GM21529 (cell line): ENCODE results near the gene ZFYVE1.
"Not testable (repeated sequence)": the region's sequence is repeated elsewhere in the genome, so short reads cannot be mapped to it uniquely, and the experiment has no call there.

ENCODE experiments used
- ATAC-seq: cut with Tn5 transposase; IDR thresholded peaks from one replicate; pipeline ENCODE4 v1.9.1; 2021; ENCODE audit not compliant: unreplicated experiment

ZFYVE1 gene, protein sequence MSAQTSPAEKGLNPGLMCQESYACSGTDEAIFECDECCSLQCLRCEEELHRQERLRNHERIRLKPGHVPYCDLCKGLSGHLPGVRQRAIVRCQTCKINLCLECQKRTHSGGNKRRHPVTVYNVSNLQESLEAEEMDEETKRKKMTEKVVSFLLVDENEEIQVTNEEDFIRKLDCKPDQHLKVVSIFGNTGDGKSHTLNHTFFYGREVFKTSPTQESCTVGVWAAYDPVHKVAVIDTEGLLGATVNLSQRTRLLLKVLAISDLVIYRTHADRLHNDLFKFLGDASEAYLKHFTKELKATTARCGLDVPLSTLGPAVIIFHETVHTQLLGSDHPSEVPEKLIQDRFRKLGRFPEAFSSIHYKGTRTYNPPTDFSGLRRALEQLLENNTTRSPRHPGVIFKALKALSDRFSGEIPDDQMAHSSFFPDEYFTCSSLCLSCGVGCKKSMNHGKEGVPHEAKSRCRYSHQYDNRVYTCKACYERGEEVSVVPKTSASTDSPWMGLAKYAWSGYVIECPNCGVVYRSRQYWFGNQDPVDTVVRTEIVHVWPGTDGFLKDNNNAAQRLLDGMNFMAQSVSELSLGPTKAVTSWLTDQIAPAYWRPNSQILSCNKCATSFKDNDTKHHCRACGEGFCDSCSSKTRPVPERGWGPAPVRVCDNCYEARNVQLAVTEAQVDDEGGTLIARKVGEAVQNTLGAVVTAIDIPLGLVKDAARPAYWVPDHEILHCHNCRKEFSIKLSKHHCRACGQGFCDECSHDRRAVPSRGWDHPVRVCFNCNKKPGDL

DNA sequence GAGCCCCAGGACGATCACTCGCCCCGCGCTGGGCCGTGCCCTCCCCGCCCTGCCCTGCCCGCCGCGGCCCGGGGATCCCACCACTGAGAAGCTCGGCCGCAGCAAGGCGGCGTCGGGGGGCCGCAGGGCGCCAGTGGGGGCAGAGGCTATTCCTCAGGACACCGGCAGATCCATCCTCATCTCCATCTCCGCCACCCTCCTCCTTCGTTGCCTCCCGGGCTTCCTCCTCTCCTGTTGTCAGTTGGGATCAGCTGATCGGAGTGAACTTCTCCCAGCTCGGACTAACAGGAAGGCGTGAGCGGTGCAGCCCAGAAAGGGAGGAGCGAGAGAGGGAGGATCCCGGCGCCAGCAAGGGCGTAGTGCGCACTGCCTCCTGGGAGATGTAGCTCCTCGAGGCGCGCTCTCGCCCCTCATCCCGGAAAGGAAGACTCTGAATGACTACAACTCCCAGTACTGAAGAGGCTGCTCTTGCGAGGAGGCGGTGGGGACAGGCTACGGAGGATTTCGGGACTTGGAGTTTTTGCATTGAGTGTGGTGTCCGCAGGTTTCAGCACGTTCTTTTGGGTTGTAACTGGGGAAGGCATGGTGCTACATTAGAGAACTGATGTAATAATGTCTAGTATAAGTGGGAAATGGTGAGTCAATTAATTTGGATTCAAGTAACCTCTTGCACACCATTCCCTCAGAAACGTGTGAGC lies at the start of gene ZFYVE1:
ZFYVE1 (minus strand) TSS at position 262 of the 698 bp plus-strand sequence. CDS start 2,598 bp downstream, outside the sequence.
- ATAC-seq, result peak; percentile 97

DNA sequence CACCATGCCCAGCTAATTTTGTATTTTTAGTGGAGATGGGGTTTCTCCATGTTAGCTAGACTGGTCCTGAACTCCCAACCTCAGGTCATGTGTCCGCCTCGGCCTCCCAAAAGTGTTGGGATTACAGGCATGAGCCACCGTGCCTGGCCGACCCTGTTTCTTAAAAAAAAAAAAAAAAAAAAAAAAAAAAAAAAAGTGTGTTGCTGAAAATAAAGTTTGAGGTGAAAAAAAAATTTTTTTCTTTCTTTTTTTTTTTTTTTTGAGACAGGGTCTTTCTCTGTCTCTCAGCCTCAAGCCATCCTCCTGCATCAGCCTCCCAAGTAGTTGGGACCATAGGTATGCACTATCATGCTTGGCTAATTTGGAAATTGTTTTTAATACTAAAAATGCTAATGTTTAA lies 42.7 kb upstream of the ZFYVE1 start:
- ATAC-seq, result no peak

DNA sequence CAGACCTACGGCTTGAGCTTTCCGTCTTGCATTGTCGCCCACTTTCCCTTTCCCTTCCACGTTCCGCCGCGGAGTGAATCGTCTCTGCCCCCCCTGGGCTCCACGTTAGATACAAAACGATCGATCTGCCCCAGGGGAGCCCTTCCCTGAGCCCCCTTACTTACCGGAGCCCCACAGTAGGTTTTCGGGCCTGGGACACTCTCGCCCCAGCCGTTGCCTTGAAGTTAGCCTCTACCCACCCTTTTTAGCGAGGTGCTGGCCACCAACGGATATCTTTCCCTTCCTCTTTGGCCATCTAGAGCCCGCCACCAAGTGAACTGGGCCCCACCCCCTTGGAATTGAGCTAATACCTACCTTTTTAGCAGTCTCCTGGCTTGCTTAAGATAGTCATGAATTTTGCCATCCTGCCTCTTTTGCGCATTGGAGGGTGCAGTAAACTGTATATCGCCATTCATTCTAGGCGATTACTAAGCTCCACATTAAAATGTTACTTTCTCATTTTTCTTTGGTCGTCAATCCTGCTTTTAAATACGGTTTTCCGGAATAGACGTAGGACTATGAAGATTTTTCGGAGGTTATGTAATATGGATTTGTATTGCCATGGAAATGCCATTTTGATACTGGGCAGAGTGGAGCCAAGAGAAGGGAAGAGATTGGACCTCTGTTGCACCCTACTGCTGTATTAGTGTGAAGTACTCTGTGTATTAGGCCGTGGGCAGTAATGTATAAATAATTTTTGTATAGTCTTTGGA lies 32.2 kb upstream of the ZFYVE1 start:
- no peak for ATAC-seq

DNA sequence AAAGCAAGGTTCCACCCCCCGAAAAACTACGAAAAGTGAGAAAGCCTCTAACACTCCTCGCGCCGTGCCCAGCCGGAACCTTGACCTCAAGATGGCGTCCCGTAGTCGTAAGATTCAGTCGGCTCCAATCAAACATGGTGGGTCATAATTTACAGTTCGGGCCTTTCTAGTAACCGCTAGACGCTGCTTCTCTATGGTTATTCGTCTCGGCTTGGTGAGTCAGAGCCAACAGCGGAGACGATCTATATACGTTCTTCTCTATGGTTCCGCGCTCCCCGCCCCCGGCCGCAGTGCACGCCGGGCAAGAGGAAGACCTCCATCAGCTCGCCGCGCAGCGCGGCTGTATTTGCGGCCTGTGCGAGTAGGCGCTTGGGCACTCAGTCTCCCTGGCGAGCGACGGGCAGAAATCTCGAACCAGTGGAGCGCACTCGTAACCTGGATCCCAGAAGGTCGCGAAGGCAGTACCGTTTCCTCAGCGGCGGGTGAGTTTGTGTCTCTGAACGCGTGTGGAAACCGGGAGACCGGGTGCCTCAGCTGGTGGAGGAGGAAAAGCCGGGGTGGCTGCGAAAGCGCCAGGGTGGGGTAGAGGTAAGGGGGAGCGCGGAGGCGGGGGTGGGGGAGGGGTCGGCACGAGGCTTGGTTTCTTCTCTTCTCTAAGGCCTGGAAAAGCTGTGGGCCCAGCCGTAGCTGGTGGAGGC lies 31.5 kb upstream of the ZFYVE1 start, which contains the start of gene RBM25:
RBM25 (plus strand) TSS at position 311 of the 698 bp plus-strand sequence. CDS start 13,108 bp downstream, outside the sequence.
- ATAC-seq, result peak; percentile 88

DNA sequence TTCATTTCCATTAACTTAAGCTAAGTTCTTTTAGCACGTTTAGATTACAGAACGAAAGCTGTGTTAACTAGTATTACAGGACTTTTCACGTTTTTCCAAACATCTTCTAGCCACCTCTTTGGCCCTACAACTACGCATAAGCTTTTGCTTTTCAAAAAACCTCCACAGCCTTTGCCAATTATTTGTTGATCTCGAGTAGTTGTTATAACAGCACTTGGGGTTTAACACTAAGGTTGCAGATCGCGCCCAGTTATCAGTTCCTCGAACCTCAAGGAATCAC lies 31.0 kb upstream of the ZFYVE1 start:
- no peak for ATAC-seq

DNA sequence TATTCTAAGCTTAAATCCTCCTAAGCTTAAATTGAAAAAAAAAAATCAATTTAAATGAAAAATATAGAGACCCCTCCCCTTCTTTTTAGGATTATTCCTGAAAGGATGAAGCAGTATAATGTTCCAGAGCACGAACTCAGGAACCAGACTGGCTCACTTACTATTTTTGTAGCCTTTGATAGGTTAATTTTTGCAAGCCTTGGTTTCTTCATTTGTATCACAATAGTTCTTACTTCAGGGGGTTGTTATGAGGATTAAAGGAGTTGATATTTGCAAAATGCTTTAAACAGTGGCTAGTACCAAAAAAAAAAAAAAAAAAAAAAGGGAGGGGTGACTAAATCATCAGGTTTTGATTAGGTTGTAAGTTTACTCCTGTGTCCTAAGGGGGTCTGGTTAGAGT lies 28.3 kb upstream of the ZFYVE1 start:
- ATAC-seq, result no peak

DNA sequence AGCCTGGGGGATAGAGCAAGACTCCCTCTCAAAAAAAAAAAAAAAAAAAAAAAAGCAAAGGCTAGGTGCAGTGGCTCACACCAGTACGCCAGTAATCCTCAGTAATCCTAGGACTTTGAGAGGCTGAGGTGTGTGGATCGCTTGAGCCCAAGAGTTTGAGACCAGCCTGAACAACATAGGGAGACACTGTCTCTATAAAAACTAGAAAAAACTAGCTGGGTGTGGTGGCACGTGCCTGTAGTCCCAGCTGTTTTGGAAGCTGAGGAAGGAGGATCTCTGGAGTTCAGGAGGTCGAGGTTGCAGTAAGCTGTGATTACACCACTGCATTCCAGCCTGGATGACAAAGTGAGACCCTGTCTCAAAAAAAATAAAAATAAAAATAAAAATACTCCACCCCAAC lies 22.5 kb upstream of the ZFYVE1 start:
- no peak for ATAC-seq

DNA sequence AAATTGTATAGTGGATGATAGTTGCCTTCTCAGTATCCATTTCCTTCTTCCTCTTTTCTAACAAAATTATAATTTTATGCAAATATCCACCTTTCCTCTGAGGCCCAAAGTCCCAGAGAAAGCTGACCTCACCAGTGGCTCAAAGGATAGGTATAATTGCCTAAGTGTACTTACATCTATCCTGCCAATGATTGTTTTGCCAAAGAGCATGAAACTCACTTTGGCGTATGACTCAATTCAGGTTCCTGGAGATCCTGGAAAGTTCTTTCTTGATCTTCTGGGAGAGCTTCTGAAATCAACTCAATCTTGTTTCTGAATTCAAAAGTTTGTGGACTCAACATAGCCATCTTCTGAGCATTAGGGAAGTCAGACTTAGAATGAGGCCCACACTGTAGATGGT lies 20.9 kb upstream of the ZFYVE1 start:
- no peak for ATAC-seq

DNA sequence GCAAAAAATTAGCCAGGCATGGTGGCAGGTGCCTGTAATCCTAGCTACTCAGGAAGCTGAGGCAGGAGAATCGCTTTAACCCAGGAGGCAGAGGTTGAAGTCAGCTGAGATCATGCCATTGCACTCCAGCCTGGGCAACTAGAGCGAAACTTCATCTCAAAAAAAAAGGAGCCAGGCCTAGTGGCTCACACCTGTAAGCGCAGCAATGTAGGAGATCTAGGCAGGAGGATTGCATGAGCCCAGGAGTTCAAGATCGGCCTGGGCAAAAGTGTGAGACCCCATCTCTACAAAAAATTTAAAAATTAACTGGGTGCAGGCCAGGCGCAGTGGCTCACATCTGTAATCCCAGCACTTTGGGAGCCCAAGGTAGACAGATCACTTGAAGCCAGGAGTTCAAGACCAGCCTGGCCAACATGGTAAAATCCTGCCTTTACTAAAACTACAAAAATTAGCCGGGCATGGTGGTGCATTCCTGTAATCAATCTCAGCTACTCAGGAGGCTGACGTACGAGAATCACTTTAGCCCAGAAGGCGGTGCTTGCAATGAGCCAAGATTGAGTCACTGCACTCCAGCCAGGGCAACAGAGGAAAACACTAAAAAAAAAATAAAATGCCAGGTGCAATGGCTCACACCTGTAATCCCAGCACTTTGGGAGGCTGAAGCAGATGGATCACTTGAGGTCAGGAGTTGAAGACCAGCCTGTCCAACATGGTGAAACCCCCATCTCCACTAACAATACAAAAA lies 10.0 kb upstream of the ZFYVE1 start:
- not testable (repeated sequence) for ATAC-seq

DNA sequence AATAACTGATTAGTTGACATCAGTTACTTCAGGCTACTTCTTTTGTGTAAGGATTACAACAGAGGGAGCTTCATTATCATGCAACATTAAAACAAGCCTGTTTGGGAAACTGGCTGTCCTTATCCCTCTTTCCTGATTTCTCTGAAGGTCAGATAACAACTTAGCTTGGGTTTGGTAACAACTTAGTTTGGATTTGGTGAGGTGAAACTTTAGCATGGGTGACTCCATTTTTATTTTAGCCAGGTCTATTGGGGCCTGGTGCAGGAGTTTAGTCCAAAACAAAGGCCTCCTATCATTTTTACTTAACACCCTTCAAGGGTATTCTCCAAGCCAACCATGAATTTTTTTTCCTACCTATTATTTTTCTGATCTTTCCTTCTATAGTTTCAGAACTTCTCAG lies 1.1 kb upstream of the ZFYVE1 start:
- no peak for ATAC-seq

DNA sequence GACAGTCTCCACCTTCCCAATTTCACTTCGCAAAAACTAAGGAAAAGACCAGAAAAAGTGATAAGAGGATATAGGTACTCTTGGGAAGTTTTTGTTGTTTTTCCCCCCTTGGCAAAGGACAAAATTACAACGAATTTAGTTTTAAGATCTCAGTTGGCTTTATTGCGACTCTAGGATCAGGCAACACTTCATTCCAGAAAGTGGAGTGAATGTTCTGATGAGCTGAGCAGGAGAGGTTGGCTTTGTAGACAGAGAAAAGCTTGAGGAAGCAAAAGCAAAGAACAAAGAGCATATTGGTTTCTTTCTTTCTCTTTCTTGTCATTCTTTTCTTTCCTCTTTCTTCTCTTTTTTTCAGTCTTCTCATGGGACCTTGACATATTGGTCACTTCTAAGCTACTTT lies 640 bp upstream of the ZFYVE1 start:
- ATAC-seq, result no peak

DNA sequence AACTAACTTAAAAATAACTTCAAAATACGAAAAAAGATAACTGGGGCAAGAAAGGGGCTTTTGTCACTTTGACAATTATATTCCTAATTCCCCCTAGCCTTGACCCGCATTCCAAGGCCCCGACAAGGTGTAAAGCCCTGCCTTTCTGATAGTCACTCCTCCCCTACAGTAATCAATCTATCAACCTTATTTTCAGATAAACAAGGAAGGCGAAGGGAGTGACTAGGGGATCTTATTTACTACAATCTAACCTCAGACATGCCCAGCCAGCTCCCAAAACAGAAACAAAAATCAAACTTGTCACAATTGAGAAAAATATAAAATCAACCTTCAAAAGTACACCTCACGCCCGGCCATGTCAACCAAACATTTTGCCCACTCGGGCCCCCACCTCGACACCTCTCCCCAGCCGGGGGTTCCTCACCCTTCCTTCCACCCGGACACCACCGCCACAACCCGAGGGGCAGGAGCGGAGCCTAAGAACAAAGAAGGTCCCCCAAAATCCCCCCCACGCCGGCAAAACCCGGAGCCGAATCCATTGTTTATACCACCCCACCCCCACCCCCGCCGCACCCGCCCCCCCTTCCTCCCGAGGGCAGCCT lies 562 bp downstream of the ZFYVE1 start:
- no peak for ATAC-seq

DNA sequence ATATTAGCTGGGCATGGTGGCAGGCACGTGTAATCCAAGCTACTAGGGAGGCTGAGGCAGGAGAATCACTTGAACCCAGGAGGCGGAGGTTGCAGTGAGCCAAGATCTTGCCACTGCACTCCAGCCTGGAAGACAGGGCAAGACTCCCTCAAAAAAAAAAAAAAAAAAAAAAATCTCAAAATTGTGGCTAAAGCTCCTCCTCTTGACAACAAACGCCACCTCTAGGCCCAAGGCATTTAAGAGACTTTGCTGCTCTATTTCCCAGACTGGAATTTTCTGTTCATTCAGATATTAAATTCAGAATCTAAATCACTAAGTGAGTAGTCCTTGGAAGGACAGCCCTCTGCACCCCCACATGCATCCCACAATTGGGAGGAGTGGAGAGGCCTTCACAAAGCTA lies 1.4 kb downstream of the ZFYVE1 start:
- no peak for ATAC-seq

DNA sequence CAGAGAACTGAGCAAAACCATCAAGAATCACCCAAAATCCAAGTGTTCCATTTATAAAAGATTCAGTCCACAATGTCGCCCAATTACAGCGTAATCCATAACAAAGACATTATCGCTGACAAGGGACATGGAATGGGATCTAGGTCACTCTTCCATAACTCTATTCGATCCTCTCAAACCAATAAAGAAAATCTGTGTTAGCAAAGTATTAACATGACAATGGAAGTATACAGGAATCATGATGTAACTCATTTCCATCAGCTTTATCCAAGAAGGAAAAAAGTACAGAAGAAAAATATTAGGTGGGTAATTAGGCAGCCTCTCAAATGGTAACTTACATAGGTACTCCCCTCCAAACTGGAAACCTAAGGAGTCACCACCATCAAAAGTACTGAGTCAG lies 4.9 kb downstream of the ZFYVE1 start:
- ATAC-seq, result no peak

DNA sequence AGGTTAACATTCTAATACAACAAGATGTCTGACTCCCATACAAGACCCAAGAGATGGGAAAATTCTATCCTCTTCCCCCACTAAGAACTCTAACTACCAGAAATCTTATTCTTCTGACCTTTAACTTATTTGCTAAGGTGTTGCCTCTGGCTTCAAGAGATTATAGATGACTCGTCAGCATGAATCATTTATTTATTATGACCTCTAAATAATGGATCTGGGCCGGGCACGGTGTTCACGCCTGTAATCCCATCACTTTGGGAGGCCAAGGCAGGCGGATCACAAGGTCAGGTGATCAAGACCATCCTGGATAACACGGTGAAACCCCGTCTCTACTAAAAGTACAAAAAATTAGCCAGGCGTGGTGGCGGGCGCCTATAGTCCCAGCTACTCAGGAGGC lies 10.9 kb downstream of the ZFYVE1 start:
- not testable (repeated sequence) for ATAC-seq

DNA sequence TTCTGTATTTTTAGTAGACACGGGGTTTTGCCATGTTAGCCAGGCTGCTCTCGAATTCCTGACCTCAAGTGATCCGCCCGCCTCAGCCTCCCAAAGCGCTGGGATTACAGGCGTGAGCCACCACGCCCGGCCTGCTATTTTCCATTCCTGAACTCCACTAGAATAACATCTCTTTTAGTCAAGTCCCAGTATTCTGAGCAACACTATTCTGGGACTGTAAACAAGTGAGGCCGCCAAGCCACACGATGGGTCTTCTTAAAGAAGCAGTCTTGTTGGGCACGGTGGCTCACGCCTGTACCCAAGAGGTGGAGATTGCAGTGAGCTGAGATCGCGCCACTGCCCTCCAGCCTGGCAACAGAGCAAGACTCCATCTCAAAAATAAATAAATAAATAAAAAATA lies 11.4 kb downstream of the ZFYVE1 start:
- ATAC-seq, result not testable (repeated sequence)

DNA sequence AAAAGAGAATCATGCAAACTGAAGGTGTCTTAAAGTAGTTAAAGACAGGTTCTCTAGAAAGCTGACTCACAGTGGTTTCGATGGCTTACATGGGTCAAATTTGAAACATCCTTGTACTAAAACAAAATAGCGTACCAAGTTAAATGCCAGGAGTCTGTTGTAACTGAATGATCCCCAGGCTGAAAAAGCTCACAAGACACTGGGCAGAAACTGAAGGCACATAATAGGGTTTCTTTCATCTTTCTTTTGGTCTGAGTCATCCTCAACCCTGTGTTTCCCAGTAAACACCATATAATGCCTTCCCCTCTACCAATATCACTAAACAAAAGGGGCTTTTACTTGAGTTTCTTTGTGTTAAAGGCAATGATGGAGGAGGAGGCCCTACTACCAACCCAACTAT lies 12.8 kb downstream of the ZFYVE1 start:
- peak; percentile 85 for ATAC-seq

DNA sequence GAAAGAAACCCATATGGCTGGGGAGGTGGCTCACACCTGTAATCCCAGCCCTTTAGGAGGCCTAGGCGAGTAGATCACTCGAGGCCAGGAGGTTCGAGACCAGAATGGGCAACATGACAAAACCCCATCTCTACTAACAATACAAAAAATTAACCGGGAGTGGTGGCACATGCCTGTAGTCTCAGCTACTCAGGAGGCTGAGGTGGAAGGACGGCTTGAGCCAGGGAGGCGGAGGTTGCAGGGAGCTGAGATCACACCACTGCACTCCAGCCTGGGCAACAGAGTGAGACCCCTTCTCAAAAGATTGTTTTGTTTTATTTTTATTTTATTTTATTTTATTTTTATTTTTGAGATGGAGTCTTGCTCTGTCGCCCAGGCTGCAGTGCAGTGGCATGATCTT lies 15.7 kb downstream of the ZFYVE1 start:
- not testable (repeated sequence) for ATAC-seq

DNA sequence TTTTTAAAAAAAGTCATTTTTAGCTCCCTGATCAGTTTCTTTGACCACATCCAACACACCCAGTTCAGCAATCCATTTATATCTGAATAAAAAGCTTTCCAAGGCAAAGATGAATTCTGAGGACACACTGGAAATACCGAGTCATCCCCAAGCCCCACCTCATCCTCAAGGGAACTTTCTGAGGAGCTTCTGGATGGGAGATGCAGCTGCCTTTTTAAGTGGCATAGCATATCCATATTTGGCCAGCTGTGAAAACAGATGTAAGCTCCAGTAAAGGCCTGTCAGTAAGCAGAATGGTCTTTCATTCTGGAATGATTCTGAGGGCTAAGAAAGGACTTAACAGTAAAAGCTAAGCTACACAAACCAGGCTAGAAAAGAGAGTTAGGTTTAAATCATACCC lies 18.4 kb downstream of the ZFYVE1 start:
- no peak for ATAC-seq
